CD14-positive monocyte (primary cell): Measurements from ENCODE around the gene HERC2. TPM values are rescaled to one million over a fixed set of nuclear protein-coding genes. Genes with fewer than 3 reads are reported as not detected.

ENCODE experiments used
- DNase-seq, 3 donors: peaks; one replicate each; pipeline ENCODE4 v3.0.0-alpha.2; 2011 to 2022
- H2AFZ ChIP-seq: 2 replicates; pipeline ENCODE4 v1.6.0; 2012; ENCODE audit warnings: mild to moderate bottlenecking, low read depth, low read length, inconsistent platforms; ENCODE audit not compliant: insufficient read depth, poor library complexity, severe bottlenecking
- H3K27ac ChIP-seq, 2 donors: 1 replicate in 1 of 2; 2 replicates in 1 of 2; pipeline ENCODE4 v1.5.1; 2012 to 2013; ENCODE audit warnings: low read length in 2 of 2, control low read depth in 1 of 2, inconsistent platforms in 1 of 2, low read depth in 1 of 2, mild to moderate bottlenecking in 1 of 2
- H3K27me3 ChIP-seq, 2 donors: one replicate each; pipeline versions ENCODE4 v1.6.0 to v1.6.1; 2011 to 2013; ENCODE audit warnings: low read length in 2 of 2; ENCODE audit not compliant: control insufficient read depth in 2 of 2, insufficient read depth in 2 of 2
- H3K36me3 ChIP-seq, 2 donors: replicated peaks in 1 of 2; 1 replicate in 1 of 2; 2 replicates in 1 of 2; pipeline versions ENCODE4 v1.5.1 to v1.6.1; 2012 to 2013; ENCODE audit warnings: low read length in 2 of 2, control low read depth in 1 of 2, inconsistent platforms in 1 of 2, mild to moderate bottlenecking in 1 of 2; ENCODE audit not compliant: insufficient read depth in 2 of 2, control insufficient read depth in 1 of 2
- H3K4me1 ChIP-seq, 2 donors: 1 replicate in 1 of 2; 2 replicates in 1 of 2; pipeline versions ENCODE4 v1.5.1 to v1.6.1; 2012 to 2013; ENCODE audit warnings: low read length in 2 of 2, control low read depth in 1 of 2, inconsistent platforms in 1 of 2, mild to moderate bottlenecking in 1 of 2, moderate library complexity in 1 of 2; ENCODE audit not compliant: insufficient read depth in 2 of 2, control insufficient read depth in 1 of 2
- H3K4me2 ChIP-seq: replicated peaks from 2 replicates; pipeline ENCODE3; 2012; ENCODE audit warnings: low read length, moderate library complexity, mild to moderate bottlenecking; ENCODE audit not compliant: poor library complexity, severe bottlenecking; ENCODE audit errors: extremely low read depth
- H3K4me3 ChIP-seq, 3 experiments: fragments of 200-600 bp in 1 of 3; sonication (generic) in 1 of 3; replicated peaks in 1 of 3; 1 replicate in 2 of 3; 2 replicates in 1 of 3; pipeline ENCODE4 v1.5.1; 2011 to 2013; ENCODE audit warnings: low read length in 3 of 3, mild to moderate bottlenecking in 3 of 3, control low read depth in 2 of 3, low read depth in 2 of 3, inconsistent platforms in 1 of 3, moderate library complexity in 1 of 3
- H3K79me2 ChIP-seq: 2 replicates; pipeline ENCODE4 v1.6.0; 2012; ENCODE audit warnings: mild to moderate bottlenecking, control low read depth, inconsistent platforms, low read length, moderate library complexity; ENCODE audit not compliant: insufficient read depth
- H3K9ac ChIP-seq: 2 replicates; pipeline ENCODE4 v1.6.0; 2017; ENCODE audit warnings: low read length, mild to moderate bottlenecking; ENCODE audit not compliant: insufficient read depth, poor library complexity, severe bottlenecking
- H3K9me3 ChIP-seq, 2 donors: replicated peaks in 1 of 2; 1 replicate in 1 of 2; 2 replicates in 1 of 2; pipeline versions ENCODE4 v1.5.1 to v1.6.1; 2012 to 2013; ENCODE audit warnings: low read length in 2 of 2, control low read depth in 1 of 2; ENCODE audit not compliant: control insufficient read depth in 1 of 2, insufficient read depth in 1 of 2
- H4K20me1 ChIP-seq: 2 replicates; pipeline ENCODE4 v1.6.0; 2012; ENCODE audit warnings: mild to moderate bottlenecking, low read length, control low read depth, moderate library complexity; ENCODE audit not compliant: insufficient read depth
- H3K27ac Mint-ChIP-seq, 7 donors: one replicate each; pipeline ENCODE4 v1.8.0; 2020; ENCODE audit warnings: mild to moderate bottlenecking in 7 of 7, mixed read lengths in 7 of 7, moderate library complexity in 6 of 7, inconsistent platforms in 2 of 7
- H3K27me3 Mint-ChIP-seq, 3 donors: one replicate each; pipeline ENCODE4 v1.8.0; 2021 to 2022; ENCODE audit warnings: low read depth in 3 of 3, mild to moderate bottlenecking in 3 of 3, mixed read lengths in 3 of 3, moderate library complexity in 3 of 3, inconsistent platforms in 1 of 3
- H3K36me3 Mint-ChIP-seq, 2 donors: one replicate each; pipeline ENCODE4 v1.8.0; 2020; ENCODE audit warnings: mixed read lengths in 2 of 2, inconsistent platforms in 1 of 2, mild to moderate bottlenecking in 1 of 2
- H3K4me1 Mint-ChIP-seq: one replicate; pipeline ENCODE4 v1.8.0; 2020; ENCODE audit warnings: mild to moderate bottlenecking, mixed read lengths
- H3K4me3 Mint-ChIP-seq, 2 donors: one replicate each; pipeline ENCODE4 v1.8.0; 2020; ENCODE audit warnings: mild to moderate bottlenecking in 2 of 2, mixed read lengths in 2 of 2, moderate library complexity in 1 of 2
- H3K9me3 Mint-ChIP-seq, 7 donors: one replicate each; pipeline ENCODE4 v1.8.0; 2020 to 2022; ENCODE audit warnings: mixed read lengths in 7 of 7, mild to moderate bottlenecking in 6 of 7, moderate library complexity in 6 of 7, inconsistent platforms in 2 of 7
- WGBS: methylation state at CpG from one replicate; pipeline ENCODE4 v1.1.5; 2013; ENCODE audit warnings: missing lambda C conversion rate; ENCODE audit not compliant: insufficient coverage; 5-methylcytosine and 5-hydroxymethylcytosine counted together
- intact Hi-C, 2 donors: fragments of 100-400 bp; cut with micrococcal nuclease; formaldehyde crosslinking; loops; one replicate each; pipeline versions ENCODE4 v1.15.0 to v1.15.1; 2023
- polyA plus RNA-seq, 3 donors: library from polyadenylated mRNA; depleted of rRNA in 1 of 3; unstranded in 2 of 3; stranded (reverse) in 1 of 3; fragments of 300-500 nt in 2 of 3; fragments of >200 nt in 1 of 3; fragmentation: Illumina TruSeq in 2 of 3; gene quantifications; 1 replicate in 2 of 3; 2 replicates in 1 of 3; pipeline ENCODE4 v1.2.3, GENCODE V29; 2012 to 2021
- TF ChIP-seq, protein P1 (sequence below): fragments of 200-600 bp; IDR thresholded peaks from one replicate; pipeline ENCODE4 v1.8.0; 2022; ENCODE audit warnings: antibody characterized with exemption, mild to moderate bottlenecking

Gene HERC2
- polyA plus RNA-seq, 3 donors = 3.1 to 9.0 (median 4.7) TPM

- H3K36me3 ChIP-seq = peaks cover 11 to 67% of the 10 kb centered on the region in 2 donors
- no peak overlapping the region for H3K4me2 ChIP-seq
- no peaks in the 10 kb centered on the region for H3K9me3 ChIP-seq
- WGBS = 61% methylated on average over 7 of the region's 11 CpGs
- Mint-ChIP-seq H3K27ac (peak overlapping the region in 5 of 7 donors; percentile 0 to 74 (median 35)), H3K9me3 (no peaks in the 10 kb centered on the region), H3K4me3 (no peak overlapping the region), H3K36me3 (peaks cover 38 to 59% of the 10 kb centered on the region in 2 donors), H3K4me1 (peaks cover 11% of the 10 kb centered on the region), H3K27me3 (peaks cover 0 to 2% (median 0%) of the 10 kb centered on the region in 3 donors)
- DNase-seq = peak in 2 of 3 donors; percentile 16 to 47
- no peaks in the 10 kb centered on the region for H3K79me2 ChIP-seq
- peak overlapping the region in 1 of 2 donors; percentile 20 for H3K27ac ChIP-seq
- TF ChIP-seq, protein P1, sequence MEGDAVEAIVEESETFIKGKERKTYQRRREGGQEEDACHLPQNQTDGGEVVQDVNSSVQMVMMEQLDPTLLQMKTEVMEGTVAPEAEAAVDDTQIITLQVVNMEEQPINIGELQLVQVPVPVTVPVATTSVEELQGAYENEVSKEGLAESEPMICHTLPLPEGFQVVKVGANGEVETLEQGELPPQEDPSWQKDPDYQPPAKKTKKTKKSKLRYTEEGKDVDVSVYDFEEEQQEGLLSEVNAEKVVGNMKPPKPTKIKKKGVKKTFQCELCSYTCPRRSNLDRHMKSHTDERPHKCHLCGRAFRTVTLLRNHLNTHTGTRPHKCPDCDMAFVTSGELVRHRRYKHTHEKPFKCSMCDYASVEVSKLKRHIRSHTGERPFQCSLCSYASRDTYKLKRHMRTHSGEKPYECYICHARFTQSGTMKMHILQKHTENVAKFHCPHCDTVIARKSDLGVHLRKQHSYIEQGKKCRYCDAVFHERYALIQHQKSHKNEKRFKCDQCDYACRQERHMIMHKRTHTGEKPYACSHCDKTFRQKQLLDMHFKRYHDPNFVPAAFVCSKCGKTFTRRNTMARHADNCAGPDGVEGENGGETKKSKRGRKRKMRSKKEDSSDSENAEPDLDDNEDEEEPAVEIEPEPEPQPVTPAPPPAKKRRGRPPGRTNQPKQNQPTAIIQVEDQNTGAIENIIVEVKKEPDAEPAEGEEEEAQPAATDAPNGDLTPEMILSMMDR = no peak
- H3K27me3 ChIP-seq = no peaks in the 10 kb centered on the region
- H4K20me1 ChIP-seq = no peaks in the 10 kb centered on the region
- H2AFZ ChIP-seq = no peak overlapping the region
- no peak overlapping the region for H3K4me3 ChIP-seq
- H3K9ac ChIP-seq = no peak overlapping the region
- intact Hi-C loops = no loop called here
- no peaks in the 10 kb centered on the region for H3K4me1 ChIP-seq
Measured at GRCh38 chr15:28128031-28128430, 193.9 kb downstream of the HERC2 start.

DNA sequence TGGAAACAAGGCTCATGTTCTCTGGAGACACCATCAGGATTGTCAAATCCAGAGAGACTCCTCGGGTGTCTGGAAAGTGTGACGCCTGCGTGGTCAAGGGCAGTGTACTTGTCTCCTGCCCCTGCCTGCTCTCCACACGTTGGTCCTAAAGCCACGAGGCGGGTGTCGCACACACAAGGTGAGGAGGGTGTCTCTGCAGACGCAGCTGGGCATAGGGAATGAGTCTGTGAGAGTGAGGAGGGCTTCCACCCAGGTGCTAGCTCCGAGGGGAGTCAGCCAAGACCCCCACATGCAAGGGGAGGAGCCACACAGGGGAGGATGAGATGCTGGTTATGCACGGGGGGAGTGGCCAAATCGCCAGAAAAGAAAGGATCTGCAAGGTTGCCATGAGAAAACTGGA, 194.9 kb downstream of the HERC2 start:
- H3K27me3 Mint-ChIP-seq = peaks cover 0 to 2% (median 0%) of the 10 kb centered on the region in 3 donors
- intact Hi-C loops = no loop called here
- H3K27ac ChIP-seq = no peak overlapping the region
- H3K36me3 Mint-ChIP-seq = peaks cover 30 to 61% of the 10 kb centered on the region in 2 donors
- no peaks in the 10 kb centered on the region for H4K20me1 ChIP-seq
- H3K4me2 ChIP-seq = no peak overlapping the region
- no peaks in the 10 kb centered on the region for H3K27me3 ChIP-seq
- H3K4me1 ChIP-seq = no peaks in the 10 kb centered on the region
- H3K79me2 ChIP-seq = no peaks in the 10 kb centered on the region
- no peak overlapping the region for H2AFZ ChIP-seq
- peaks cover 14 to 60% of the 10 kb centered on the region in 2 donors for H3K36me3 ChIP-seq
- H3K4me3 ChIP-seq = no peak overlapping the region
- DNase-seq = no peak
- no peak overlapping the region for H3K4me3 Mint-ChIP-seq
- TF ChIP-seq, protein P1 = no peak
- H3K9ac ChIP-seq = no peak overlapping the region
- 84% methylated on average over 8 of the region's 11 CpGs for WGBS
- H3K9me3 Mint-ChIP-seq = no peaks in the 10 kb centered on the region
- no peaks in the 10 kb centered on the region for H3K9me3 ChIP-seq
- H3K4me1 Mint-ChIP-seq = peaks cover 11% of the 10 kb centered on the region
- peak overlapping the region in 1 of 7 donors; percentile 61 for H3K27ac Mint-ChIP-seq
